ENCODE measurements around the gene ADAM15. TPM values are rescaled to one million over a fixed set of nuclear protein-coding genes. Genes with fewer than 3 reads are reported as not detected.

The ADAM15 gene
- total RNA-seq, 1 donor from 2014 or later, result 186 TPM

GRCh38 chr1:155011437-155012025, 39.6 kb upstream of the ADAM15 start:
- DNase-seq (ENCODE audit: low read depth), result no peak
- Histone ChIP-seq H3K4me3 (ENCODE audit: low read depth, low read length) (no peak overlapping the region), H3K36me3 (ENCODE audit: control insufficient read depth, insufficient read depth, low read length) (no peaks in the 10 kb centered on the region), H3K27me3 (ENCODE audit: control insufficient read depth, insufficient read depth, low read length) (no peaks in the 10 kb centered on the region)
- TF ChIP-seq CTCF (IDR thresholded peaks at IDR 0.05; ENCODE audit: insufficient read depth, low read length, poor library complexity, severe bottlenecking), result no peak

GRCh38 chr1:155012026-155012546, 39.0 kb upstream of the ADAM15 start:
- no peak for DNase-seq (ENCODE audit: low read depth)
- H3K4me3 ChIP-seq (ENCODE audit: low read depth, low read length), result no peak overlapping the region
- H3K36me3 ChIP-seq (ENCODE audit: control insufficient read depth, insufficient read depth, low read length), result no peaks in the 10 kb centered on the region
- H3K27me3 ChIP-seq (ENCODE audit: control insufficient read depth, insufficient read depth, low read length), result no peaks in the 10 kb centered on the region
- no peak for TF ChIP-seq CTCF (IDR thresholded peaks at IDR 0.05; ENCODE audit: insufficient read depth, low read length, poor library complexity, severe bottlenecking)

GRCh38 chr1:155012776-155013602, 38.1 kb upstream of the ADAM15 start:
- TF ChIP-seq CTCF (IDR thresholded peaks at IDR 0.05; ENCODE audit: insufficient read depth, low read length, poor library complexity, severe bottlenecking), result no peak
- no peak for DNase-seq (ENCODE audit: low read depth)
- no peaks in the 10 kb centered on the region for H3K27me3 ChIP-seq (ENCODE audit: control insufficient read depth, insufficient read depth, low read length)
- H3K36me3 ChIP-seq (ENCODE audit: control insufficient read depth, insufficient read depth, low read length), result no peaks in the 10 kb centered on the region
- H3K4me3 ChIP-seq (ENCODE audit: low read depth, low read length), result no peak overlapping the region

- TF ChIP-seq CTCF (IDR thresholded peaks at IDR 0.05; ENCODE audit: insufficient read depth, low read length, poor library complexity, severe bottlenecking), result no peak
- H3K4me3 ChIP-seq (ENCODE audit: low read depth, low read length), result no peak overlapping the region
- no peaks in the 10 kb centered on the region for H3K27me3 ChIP-seq (ENCODE audit: control insufficient read depth, insufficient read depth, low read length)
- DNase-seq (ENCODE audit: low read depth), result no peak
- no peaks in the 10 kb centered on the region for H3K36me3 ChIP-seq (ENCODE audit: control insufficient read depth, insufficient read depth, low read length)
Observed at GRCh38 chr1:155013632-155014031, 37.5 kb upstream of the ADAM15 start.

- Histone ChIP-seq H3K4me3 (ENCODE audit: low read depth, low read length) (no peak overlapping the region), H3K27me3 (ENCODE audit: control insufficient read depth, insufficient read depth, low read length) (no peaks in the 10 kb centered on the region), H3K36me3 (ENCODE audit: control insufficient read depth, insufficient read depth, low read length) (no peaks in the 10 kb centered on the region)
- TF ChIP-seq CTCF (IDR thresholded peaks at IDR 0.05; ENCODE audit: insufficient read depth, low read length, poor library complexity, severe bottlenecking), result no peak
- no peak for DNase-seq (ENCODE audit: low read depth)
Observed at GRCh38 chr1:155014709-155015508, 36.2 kb upstream of the ADAM15 start.

Data from kidney epithelial cell (primary cell).